Stimulated activated CD8-positive, alpha-beta memory T cell treated with anti-CD3 and anti-CD28 coated beads, Interleukin-15, amount 100 ng/mL, for 4 hours (primary cell): ENCODE results near the gene SUB1.

ENCODE experiments used
- DNase-seq, 2 donors: peaks; one replicate each; pipeline ENCODE4 v3.0.0-alpha.2; 2020; ENCODE audit warnings: low read depth in 2 of 2

The SUB1 gene

DNA sequence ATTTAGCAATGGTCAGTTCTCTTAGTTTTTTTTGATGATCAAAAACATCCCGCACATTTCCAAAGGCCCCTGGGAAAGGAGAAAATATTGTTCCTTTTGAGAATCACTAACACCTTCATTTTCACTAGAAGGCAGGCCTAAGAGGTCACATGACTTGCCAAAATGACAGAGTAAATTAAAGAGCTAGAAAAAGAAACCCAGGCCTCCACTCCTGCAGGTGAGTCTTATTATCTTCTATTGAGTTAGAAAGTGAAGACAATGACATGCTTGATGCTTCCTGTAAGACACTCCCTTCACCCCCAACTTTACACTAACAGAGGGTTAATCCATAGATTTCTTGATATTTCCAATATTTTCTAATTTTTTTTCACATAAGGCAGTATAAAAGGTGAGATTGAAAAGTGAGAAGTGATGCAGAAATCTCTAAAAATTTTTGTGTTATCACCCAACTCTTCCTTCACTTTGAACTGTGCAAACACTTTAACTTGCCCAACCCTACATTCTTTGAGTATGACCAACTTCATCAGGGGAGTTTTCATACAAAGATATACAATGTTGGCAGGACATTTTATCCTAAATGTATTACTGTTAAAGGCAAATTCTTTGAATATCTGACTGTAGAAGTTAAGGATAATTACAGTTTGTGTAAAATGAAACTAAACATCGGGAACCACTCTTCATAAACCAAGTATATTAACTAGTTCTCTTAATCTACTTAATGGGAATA, 57.1 kb downstream of the SUB1 start:
- DNase-seq, result no peak

DNA sequence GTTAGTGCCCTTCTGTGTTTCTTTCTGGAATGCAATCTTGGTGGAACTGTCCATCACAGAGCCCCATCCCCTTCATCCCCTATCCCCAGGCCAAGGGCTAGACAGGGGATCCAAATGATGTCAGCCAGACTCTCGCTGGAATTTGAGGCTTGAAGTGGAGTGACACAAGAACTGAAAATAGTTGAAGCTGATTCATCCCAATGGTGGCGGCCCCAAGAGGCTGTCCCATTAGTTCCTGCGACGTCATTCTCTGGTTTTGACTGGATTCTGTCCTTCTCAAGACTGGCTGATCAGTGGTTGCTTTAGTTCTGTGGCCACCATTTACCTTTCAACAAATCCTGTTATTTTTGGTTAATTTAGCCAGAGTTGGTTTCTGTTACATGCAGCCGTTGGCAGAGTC, 59.9 kb downstream of the SUB1 start:
- DNase-seq, result no peak

DNA sequence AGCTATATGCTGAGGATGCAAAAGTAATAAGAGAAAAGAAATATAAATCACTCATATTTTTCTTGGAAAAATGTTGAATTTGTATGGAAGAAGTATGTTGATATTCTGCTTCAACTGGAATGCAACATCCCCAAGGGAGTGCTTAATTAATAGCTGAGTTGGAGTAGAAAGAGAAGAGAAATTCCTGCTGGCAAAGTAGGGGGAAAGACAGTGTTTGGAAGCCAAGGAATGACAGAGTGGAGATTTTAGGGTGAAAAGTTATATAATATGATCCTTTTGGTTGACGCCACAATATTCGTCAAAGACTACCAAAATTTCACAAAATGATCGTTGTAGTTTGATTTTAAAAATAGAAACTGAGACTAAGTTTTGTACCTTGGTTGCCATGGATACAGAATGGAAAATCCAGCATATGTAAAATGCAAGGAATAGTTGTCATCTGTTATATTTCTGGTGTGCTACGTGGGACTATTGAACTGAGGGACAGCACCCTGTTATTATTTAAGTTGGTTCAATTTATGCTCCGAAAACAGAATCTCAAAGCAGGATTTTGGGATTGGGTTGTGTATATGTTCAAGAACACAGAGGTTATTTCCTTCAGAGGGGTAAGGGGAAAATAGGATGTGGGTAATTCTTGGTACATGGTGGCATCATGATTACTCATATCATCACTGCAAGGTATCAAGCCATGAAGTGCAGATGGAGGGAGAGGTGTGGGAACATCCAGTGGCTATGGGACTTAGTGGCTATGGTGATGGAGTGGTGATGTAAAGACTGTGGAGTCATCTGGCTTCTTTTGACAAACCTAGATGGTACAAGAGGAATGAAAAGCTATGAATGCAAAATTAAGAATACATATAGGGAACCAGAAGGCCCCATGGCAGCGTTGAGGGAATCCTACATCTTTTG, 61.0 kb downstream of the SUB1 start:
- no peak for DNase-seq

DNA sequence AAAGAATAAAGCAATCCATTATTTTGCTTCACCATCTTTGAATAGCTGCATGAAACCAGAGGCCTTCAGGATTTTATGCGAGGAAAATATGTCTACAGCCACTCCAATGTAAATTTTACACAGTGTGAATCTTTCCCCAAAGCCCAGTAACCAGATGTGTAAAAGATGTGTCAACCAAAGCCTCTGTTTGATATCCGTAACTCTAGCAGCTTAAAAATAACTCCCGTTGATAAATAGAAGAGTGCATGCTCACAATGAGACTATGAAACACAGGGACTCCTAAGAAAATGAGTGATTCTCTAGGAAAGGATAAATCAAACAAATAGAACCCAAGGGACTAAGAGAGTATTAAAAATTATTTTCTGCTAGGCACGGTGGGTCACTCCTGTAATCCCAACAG, 65.7 kb downstream of the SUB1 start:
- DNase-seq, result no peak

DNA sequence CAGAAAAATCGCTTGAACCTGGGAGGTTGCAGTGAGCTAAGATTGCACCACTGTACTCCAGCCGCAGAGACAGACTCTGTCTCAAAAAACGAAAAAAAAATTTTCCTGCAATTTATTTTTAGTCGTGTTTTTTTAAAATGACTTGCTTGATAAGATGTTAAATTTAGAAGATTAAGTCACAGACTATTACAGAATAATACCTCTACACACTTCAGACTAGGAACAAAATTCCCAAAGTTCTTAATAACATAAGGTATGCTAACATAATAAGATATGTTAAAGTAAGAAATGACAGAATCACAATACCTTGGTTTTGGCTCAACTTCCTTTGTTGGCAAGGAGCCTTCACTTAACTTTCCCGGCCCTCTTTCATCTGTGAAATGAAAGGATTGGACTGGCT, 66.3 kb downstream of the SUB1 start:
- DNase-seq, result no peak
